H1 (cell line): Measurements from ENCODE around the gene KIAA0513. TPM values are rescaled to one million over a fixed set of nuclear protein-coding genes. Genes with fewer than 3 reads are reported as not detected.

Experiments
- CHD1 ChIP-seq: IDR thresholded peaks from 2 replicates; pipeline ENCODE4 v1.6.1; 2012; ENCODE audit warnings: low read depth, low read length, improper control_type of control experiment
- EZH2 ChIP-seq: fragments of 200-600 bp; sonication (generic); IDR thresholded peaks from 2 replicates; pipeline ENCODE4 v1.7.1; 2012; ENCODE audit warnings: low read depth, mild to moderate bottlenecking, moderate library complexity, low read length, inconsistent platforms; ENCODE audit not compliant: severe bottlenecking
- RNF2 ChIP-seq: fragments of 200-900, 300-1000 bp; sonication (generic); IDR thresholded peaks from 2 replicates; pipeline ENCODE4 v1.7.1; 2016; ENCODE audit warnings: borderline replicate concordance, low read depth, mild to moderate bottlenecking, antibody characterized with exemption, low read length; ENCODE audit not compliant: poor library complexity, severe bottlenecking; ENCODE audit errors: missing control alignments
- polyA plus RNA-seq, 7 experiments: library from polyadenylated mRNA; depleted of rRNA in 3 of 7; stranded (reverse) in 5 of 7; unstranded in 2 of 7; fragments of >200 nt in 5 of 7; fragments of 200-250 nt in 2 of 7; gene quantifications; 1 replicate in 5 of 7; 2 replicates in 1 of 7; 4 replicates in 1 of 7; pipeline versions ENCODE4 v1.2.1 to v1.2.3, GENCODE V29; 2011 to 2013; ENCODE audit warnings: missing spikeins in 2 of 7, mixed read lengths in 2 of 7
- total RNA-seq: library from RNA; stranded (reverse); fragmentation: NEBNext Ultra II Directional; extraction: Animal tissue kit (Norgen Biotek cat#: 25700); gene quantifications from 2 replicates; pipeline ENCODE4 v1.2.1, GENCODE V29; 2021

KIAA0513 gene
- total and polyA plus RNA-seq, 2 of the 8 experiments (the other 6 are each of a cell fraction or from before 2014, with no cell fraction given) = 2.1 to 6.1 TPM

GRCh38 chr16:84995663-84996062 lies 31.9 kb upstream of the KIAA0513 start (continued):
- TF ChIP-seq RNF2 (no peak), EZH2 (no peak), CHD1 (no peak)
